Stimulated activated naive CD4-positive, alpha-beta T cell treated with Interleukin-2 at 50 U/mL for 16 hours (primary cell): ENCODE results near the gene CSNK2A2.

ENCODE experiments used
- DNase-seq: peaks from one replicate; lab custom pipeline; 2025; lab: John Stamatoyannopoulos, UW

The CSNK2A2 gene

GRCh38 chr16:58138852-58139251 lies 59.1 kb downstream of the CSNK2A2 start:
- DNase-seq = no peak

GRCh38 chr16:58137581-58137980 lies 60.3 kb downstream of the CSNK2A2 start:
- no peak for DNase-seq

GRCh38 chr16:58129097-58129936 lies 68.6 kb downstream of the CSNK2A2 start, which contains the start of gene CFAP20:
Gene CFAP20 (minus strand): TSS chr16:58129381. CDS start chr16:58129115, 266 bp downstream.
- peak; percentile 97 for DNase-seq

- DNase-seq = peak; percentile 52
These were observed 69.2 kb downstream of the CSNK2A2 start for GRCh38 chr16:58128711-58129096.

GRCh38 chr16:58128181-58128631 lies 69.7 kb downstream of the CSNK2A2 start:
- no peak for DNase-seq

- DNase-seq = no peak
These were observed 70.3 kb downstream of the CSNK2A2 start for GRCh38 chr16:58127634-58128033.

- DNase-seq = no peak
These were observed 70.8 kb downstream of the CSNK2A2 start for GRCh38 chr16:58127033-58127556.

- DNase-seq = no peak
These were observed 71.4 kb downstream of the CSNK2A2 start for GRCh38 chr16:58126451-58126961.

GRCh38 chr16:58125781-58126335 lies 72.0 kb downstream of the CSNK2A2 start:
- DNase-seq = no peak

- no peak for DNase-seq
These were observed 72.9 kb downstream of the CSNK2A2 start for GRCh38 chr16:58125041-58125440.

- DNase-seq = no peak
These were observed 73.3 kb downstream of the CSNK2A2 start for GRCh38 chr16:58124601-58124915.

GRCh38 chr16:58123896-58124600 lies 73.9 kb downstream of the CSNK2A2 start:
- no peak for DNase-seq

GRCh38 chr16:58121132-58121531 lies 76.8 kb downstream of the CSNK2A2 start:
- no peak for DNase-seq

- DNase-seq = no peak
These were observed 77.7 kb downstream of the CSNK2A2 start for GRCh38 chr16:58120234-58120633.

GRCh38 chr16:58119509-58119845 lies 78.4 kb downstream of the CSNK2A2 start:
- DNase-seq = no peak

- DNase-seq = no peak
These were observed 79.0 kb downstream of the CSNK2A2 start for GRCh38 chr16:58118801-58119508.

- no peak for DNase-seq
These were observed 81.4 kb downstream of the CSNK2A2 start for GRCh38 chr16:58116529-58116928.

- DNase-seq = no peak
These were observed 81.8 kb downstream of the CSNK2A2 start for GRCh38 chr16:58116081-58116480.

- DNase-seq = no peak
These were observed 82.8 kb downstream of the CSNK2A2 start for GRCh38 chr16:58114827-58115825.

- DNase-seq = no peak
These were observed 86.6 kb downstream of the CSNK2A2 start for GRCh38 chr16:58111302-58111627.
